HG03342 (cell line): Measurements from ENCODE around the gene SLIT3.
"Not testable (repeated sequence)": the region's sequence is repeated elsewhere in the genome, so short reads cannot be mapped to it uniquely, and the experiment has no call there.

Experiments used
- ATAC-seq: cut with Tn5 transposase; IDR thresholded peaks from one replicate; pipeline ENCODE4 v1.9.1; 2021; ENCODE audit warnings: mild to moderate bottlenecking, moderate library complexity; ENCODE audit not compliant: unreplicated experiment

Gene SLIT3

GRCh38 chr5:168668078-168668477 lies 632.9 kb downstream of the SLIT3 start:
- no peak for ATAC-seq

GRCh38 chr5:168667301-168667840 lies 633.6 kb downstream of the SLIT3 start:
- no peak for ATAC-seq

- ATAC-seq, result no peak
Observed at GRCh38 chr5:168666356-168666755, 634.6 kb downstream of the SLIT3 start.

- ATAC-seq, result no peak
Observed at GRCh38 chr5:168663276-168664004, 637.5 kb downstream of the SLIT3 start.

- ATAC-seq, result no peak
Observed at GRCh38 chr5:168661593-168662485, 639.1 kb downstream of the SLIT3 start.

GRCh38 chr5:168660691-168661090 lies 640.2 kb downstream of the SLIT3 start:
- ATAC-seq, result no peak

GRCh38 chr5:168659286-168659847 lies 641.6 kb downstream of the SLIT3 start:
- no peak for ATAC-seq

- ATAC-seq, result no peak
Observed at GRCh38 chr5:168658394-168658793, 642.5 kb downstream of the SLIT3 start.

GRCh38 chr5:168656633-168657032 lies 644.3 kb downstream of the SLIT3 start:
- ATAC-seq, result no peak

- no peak for ATAC-seq
Observed at GRCh38 chr5:168655316-168655715, 645.6 kb downstream of the SLIT3 start.

GRCh38 chr5:168654211-168654721 lies 646.7 kb downstream of the SLIT3 start:
- no peak for ATAC-seq

GRCh38 chr5:168653626-168654025 lies 647.3 kb downstream of the SLIT3 start:
- no peak for ATAC-seq

- no peak for ATAC-seq
Observed at GRCh38 chr5:168651648-168652047, 649.3 kb downstream of the SLIT3 start.

GRCh38 chr5:168649306-168649705 lies 651.6 kb downstream of the SLIT3 start:
- no peak for ATAC-seq

- ATAC-seq, result no peak
Observed at GRCh38 chr5:168648576-168648975, 652.4 kb downstream of the SLIT3 start.

GRCh38 chr5:168648016-168648415 lies 652.9 kb downstream of the SLIT3 start:
- ATAC-seq, result no peak

- no peak for ATAC-seq
Observed at GRCh38 chr5:168647083-168647482, 653.9 kb downstream of the SLIT3 start.

- no peak for ATAC-seq
Observed at GRCh38 chr5:168646335-168646734, 654.6 kb downstream of the SLIT3 start.

GRCh38 chr5:168645195-168645594 lies 655.7 kb downstream of the SLIT3 start:
- no peak for ATAC-seq

GRCh38 chr5:168642019-168642418 lies 658.9 kb downstream of the SLIT3 start:
- no peak for ATAC-seq

GRCh38 chr5:168638846-168639245 lies 662.1 kb downstream of the SLIT3 start:
- not testable (repeated sequence) for ATAC-seq
